PC-9 (cell line): ENCODE measurements around the gene TRMT2A. TPM values are rescaled to one million over a fixed set of nuclear protein-coding genes. Genes with fewer than 3 reads are reported as not detected.

Source experiments
- BruUV-seq: library from RNA; stranded (reverse); fragments of 400-500 nt; replicated peaks from 2 replicates; lab custom pipeline; 2021; lab: Mats Ljungman, UMichigan
- CTCF ChIA-PET: fragments of 300-600 bp; sonication (Branson Sonifier 250); formaldehyde crosslinking; loops from one replicate; lab custom pipeline; 2022; ENCODE audit warnings: antibody characterized with exemption; lab: Charles Lee
- POLR2A ChIA-PET: fragments of 300-600 bp; sonication (Branson Sonifier 250); formaldehyde crosslinking; loops from one replicate; lab custom pipeline; 2022; ENCODE audit warnings: antibody characterized with exemption; ENCODE audit not compliant: unreplicated experiment; lab: Charles Lee
- DNase-seq, 2 experiments: peaks; one replicate each; pipeline versions ENCODE4 v3.0.0 to v3.0.0-alpha.2; 2015 to 2022; ENCODE audit warnings: mixed read lengths in 1 of 2
- H2AFZ ChIP-seq: fragments of 200-600 bp; sonication (generic); 2 replicates; pipeline ENCODE4 v1.8.1; 2017; ENCODE audit warnings: antibody characterized with exemption
- H3F3A ChIP-seq: fragments of 200-600 bp; sonication (generic); 2 replicates; pipeline ENCODE4 v1.8.1; 2017; ENCODE audit warnings: antibody characterized with exemption, mild to moderate bottlenecking, low read depth; ENCODE audit not compliant: insufficient read depth
- H3K27ac ChIP-seq: fragments of 200-600 bp; sonication (generic); 2 replicates; pipeline ENCODE4 v1.6.1; 2016; ENCODE audit warnings: mixed run types
- H3K27me3 ChIP-seq: fragments of 200-600 bp; sonication (generic); 2 replicates; pipeline ENCODE4 v1.6.1; 2016; ENCODE audit warnings: low read depth, mixed run types; ENCODE audit not compliant: insufficient read depth
- H3K36me3 ChIP-seq: fragments of 200-600 bp; sonication (generic); 2 replicates; pipeline ENCODE4 v1.6.1; 2016; ENCODE audit warnings: low read depth, mixed run types
- H3K4me1 ChIP-seq: fragments of 200-600 bp; sonication (generic); replicated peaks from 2 replicates; pipeline ENCODE4 v1.6.1; 2016; ENCODE audit warnings: mixed run types; ENCODE audit not compliant: insufficient read depth
- H3K4me2 ChIP-seq: fragments of 200-600 bp; sonication (generic); 2 replicates; pipeline ENCODE4 v1.6.1; 2017; ENCODE audit warnings: mixed run types
- H3K4me3 ChIP-seq: fragments of 200-600 bp; sonication (generic); 2 replicates; pipeline ENCODE4 v1.6.1; 2016; ENCODE audit warnings: mixed run types
- H3K79me2 ChIP-seq: fragments of 200-600 bp; sonication (generic); 2 replicates; pipeline ENCODE4 v1.6.1; 2017; ENCODE audit warnings: low read depth, mixed run types
- H3K9me2 ChIP-seq: fragments of 200-600 bp; sonication (generic); 2 replicates; pipeline ENCODE4 v1.8.1; 2017; ENCODE audit warnings: mild to moderate bottlenecking; ENCODE audit not compliant: insufficient read depth
- H3K9me3 ChIP-seq: fragments of 200-600 bp; sonication (generic); 2 replicates; pipeline ENCODE4 v1.8.1; 2016; ENCODE audit warnings: low read depth; ENCODE audit not compliant: insufficient read depth
- H4K20me1 ChIP-seq: fragments of 200-600 bp; sonication (generic); 2 replicates; pipeline ENCODE4 v1.8.1; 2017; ENCODE audit not compliant: insufficient read depth
- EZH2 ChIP-seq: fragments of 200-600 bp; sonication (generic); IDR thresholded peaks from 2 replicates; pipeline ENCODE4 v1.8.0; 2017; ENCODE audit warnings: antibody characterized with exemption, low read depth
- intact Hi-C: fragments of 100-400 bp; cut with micrococcal nuclease; formaldehyde crosslinking; loops from one replicate; pipeline ENCODE4 v1.10.0; 2022; ENCODE audit not compliant: unreplicated experiment
- total RNA-seq: library from RNA; stranded (reverse); gene quantifications from 2 replicates; pipeline ENCODE4 v1.2.3, GENCODE V29; 2021
- TF ChIP-seq, protein P1 (sequence below): fragments of 200-600 bp; sonication (generic); conservative IDR thresholded peaks from 2 replicates; pipeline ENCODE4 v1.6.1; 2017; ENCODE audit warnings: mixed run types, antibody characterized with exemption, mild to moderate bottlenecking, moderate library complexity

The TRMT2A gene
- total RNA-seq, 1 experiment from 2014 or later = 31.5 TPM

DNA sequence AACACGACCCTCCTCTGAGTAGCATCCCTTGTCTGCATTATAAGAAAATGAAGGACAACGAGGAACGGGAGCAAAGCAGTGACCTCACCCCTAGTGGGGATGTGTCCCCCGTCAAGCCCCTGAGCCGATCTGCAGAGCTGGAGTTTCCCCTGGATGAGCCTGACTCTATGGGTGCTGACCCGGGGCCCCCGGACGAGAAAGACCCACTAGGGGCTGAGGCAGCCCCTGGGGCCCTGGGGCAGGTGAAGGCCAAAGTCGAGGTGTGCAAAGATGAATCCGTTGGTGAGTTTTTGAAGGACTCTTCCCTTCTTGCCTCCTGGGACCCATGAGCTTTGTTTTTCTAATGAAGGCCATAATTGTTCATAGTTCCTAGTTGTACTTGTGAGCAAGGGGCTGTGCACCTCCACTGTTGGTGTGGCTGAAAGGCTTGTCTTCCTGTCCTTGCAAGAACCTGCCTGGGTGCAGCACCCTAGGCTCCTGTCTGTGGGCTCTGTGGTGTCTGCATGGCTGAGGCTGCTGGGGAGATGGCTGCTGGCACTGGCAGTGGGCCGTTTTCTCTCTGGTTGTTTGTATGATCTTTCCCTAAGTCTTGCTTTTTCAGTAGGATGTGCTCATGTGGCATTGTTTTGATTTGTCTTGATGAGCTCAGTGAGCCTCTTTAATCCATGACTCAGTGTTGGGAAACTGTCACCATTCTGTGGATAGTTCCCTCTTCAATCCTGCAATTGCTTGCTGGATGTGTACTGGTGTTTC lies 26.9 kb downstream of the TRMT2A start:
- no peaks in the 10 kb centered on the region for H3K4me1 ChIP-seq
- no peaks in the 10 kb centered on the region for H3K9me3 ChIP-seq
- peaks cover 11% of the 10 kb centered on the region for H3K79me2 ChIP-seq
- intact Hi-C loops = no loop called here
- H2AFZ ChIP-seq = no peak overlapping the region
- no peak for DNase-seq
- CTCF ChIA-PET = no interaction called here
- no TSS peak for BruUV-seq
- H3K36me3 ChIP-seq = no peaks in the 10 kb centered on the region
- H3K27me3 ChIP-seq = no peaks in the 10 kb centered on the region
- H3K4me2 ChIP-seq = no peak overlapping the region
- no peaks in the 10 kb centered on the region for H3F3A ChIP-seq
- no peak overlapping the region for H3K27ac ChIP-seq
- H3K4me3 ChIP-seq = no peak overlapping the region
- H3K9me2 ChIP-seq = no peaks in the 10 kb centered on the region
- POLR2A ChIA-PET = no interaction called here
- peaks cover 8% of the 10 kb centered on the region; the same call in 1 of the 2 replicates for H4K20me1 ChIP-seq
- TF ChIP-seq, protein P1, sequence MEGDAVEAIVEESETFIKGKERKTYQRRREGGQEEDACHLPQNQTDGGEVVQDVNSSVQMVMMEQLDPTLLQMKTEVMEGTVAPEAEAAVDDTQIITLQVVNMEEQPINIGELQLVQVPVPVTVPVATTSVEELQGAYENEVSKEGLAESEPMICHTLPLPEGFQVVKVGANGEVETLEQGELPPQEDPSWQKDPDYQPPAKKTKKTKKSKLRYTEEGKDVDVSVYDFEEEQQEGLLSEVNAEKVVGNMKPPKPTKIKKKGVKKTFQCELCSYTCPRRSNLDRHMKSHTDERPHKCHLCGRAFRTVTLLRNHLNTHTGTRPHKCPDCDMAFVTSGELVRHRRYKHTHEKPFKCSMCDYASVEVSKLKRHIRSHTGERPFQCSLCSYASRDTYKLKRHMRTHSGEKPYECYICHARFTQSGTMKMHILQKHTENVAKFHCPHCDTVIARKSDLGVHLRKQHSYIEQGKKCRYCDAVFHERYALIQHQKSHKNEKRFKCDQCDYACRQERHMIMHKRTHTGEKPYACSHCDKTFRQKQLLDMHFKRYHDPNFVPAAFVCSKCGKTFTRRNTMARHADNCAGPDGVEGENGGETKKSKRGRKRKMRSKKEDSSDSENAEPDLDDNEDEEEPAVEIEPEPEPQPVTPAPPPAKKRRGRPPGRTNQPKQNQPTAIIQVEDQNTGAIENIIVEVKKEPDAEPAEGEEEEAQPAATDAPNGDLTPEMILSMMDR = no peak
- TF ChIP-seq EZH2 = no peak

DNA sequence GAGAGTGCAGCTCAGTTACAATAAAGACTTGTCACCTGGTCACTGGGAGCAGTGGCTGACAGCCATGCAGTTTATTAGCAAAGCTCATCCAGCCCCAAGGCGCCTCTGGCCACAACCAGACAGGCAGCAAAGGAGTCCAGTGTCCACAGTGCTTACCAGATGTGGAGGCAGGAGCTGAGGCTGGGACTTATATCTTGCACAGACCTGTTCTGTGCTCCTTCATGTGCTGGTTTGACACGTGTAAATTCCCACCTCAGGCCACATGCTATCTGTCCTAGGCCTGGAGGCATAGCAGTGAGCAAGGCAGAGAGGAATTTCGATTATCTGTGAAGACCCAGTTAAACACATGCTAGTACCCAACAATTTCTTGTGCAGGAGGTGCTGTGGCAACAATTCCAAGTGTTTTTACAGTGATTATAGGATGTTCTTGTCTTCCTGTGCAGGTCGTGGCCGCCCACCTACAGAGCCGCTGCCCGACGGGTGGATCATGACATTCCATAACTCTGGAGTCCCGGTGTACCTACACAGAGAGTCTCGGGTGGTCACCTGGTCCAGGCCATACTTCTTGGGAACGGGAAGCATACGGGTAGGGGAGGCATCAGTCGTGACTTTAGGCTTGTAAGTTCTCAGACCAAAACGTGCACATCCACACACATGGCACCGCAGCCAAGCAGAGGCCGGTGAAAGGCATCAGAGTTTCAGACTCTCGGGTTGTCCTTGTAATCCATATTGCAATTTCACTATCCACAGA lies 27.6 kb downstream of the TRMT2A start:
- H3K9me3 ChIP-seq = no peaks in the 10 kb centered on the region
- no peak for DNase-seq
- intact Hi-C loops = no loop called here
- ChIA-PET CTCF (no interaction called here), POLR2A (no interaction called here)
- H3K36me3 ChIP-seq = no peaks in the 10 kb centered on the region
- H3K9me2 ChIP-seq = no peaks in the 10 kb centered on the region
- no peaks in the 10 kb centered on the region for H3F3A ChIP-seq
- no peak overlapping the region for H2AFZ ChIP-seq
- peaks cover 18% of the 10 kb centered on the region for H3K79me2 ChIP-seq
- no peaks in the 10 kb centered on the region for H3K4me1 ChIP-seq
- no peak overlapping the region for H3K27ac ChIP-seq
- H3K27me3 ChIP-seq = no peaks in the 10 kb centered on the region
- BruUV-seq = no TSS peak
- no peak for TF ChIP-seq EZH2
- TF ChIP-seq, protein P1 = no peak
- peaks cover 15% of the 10 kb centered on the region for H4K20me1 ChIP-seq
- no peak overlapping the region for H3K4me2 ChIP-seq
- no peak overlapping the region for H3K4me3 ChIP-seq

DNA sequence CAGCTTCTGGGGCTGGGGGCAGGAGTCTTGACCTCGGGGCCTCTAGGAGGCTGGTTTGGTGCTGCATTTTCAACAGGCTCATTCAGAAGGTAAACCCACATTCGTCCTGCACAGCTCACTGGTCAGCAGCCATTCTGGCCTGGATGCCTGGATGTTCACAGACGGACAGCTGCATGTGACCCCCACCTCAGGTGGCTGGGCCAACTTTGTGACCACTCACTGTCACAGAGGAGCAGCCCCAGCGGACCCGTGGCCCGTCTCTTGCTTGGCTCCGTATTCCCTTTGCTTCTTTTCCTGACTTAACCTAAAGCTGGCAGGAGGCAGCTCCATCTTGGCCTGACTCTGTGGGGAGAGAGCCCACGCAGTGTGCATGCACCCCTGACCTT lies 28.8 kb downstream of the TRMT2A start:
- no peak overlapping the region for H3K27ac ChIP-seq
- POLR2A ChIA-PET = no interaction called here
- BruUV-seq = no TSS peak
- CTCF ChIA-PET = no interaction called here
- H3K36me3 ChIP-seq = no peaks in the 10 kb centered on the region
- no peaks in the 10 kb centered on the region for H3K27me3 ChIP-seq
- no peak overlapping the region for H3K4me2 ChIP-seq
- H2AFZ ChIP-seq = no peak overlapping the region
- no peak for TF ChIP-seq EZH2
- TF ChIP-seq, protein P1 = no peak
- H4K20me1 ChIP-seq = peaks cover 21% of the 10 kb centered on the region
- no peak for DNase-seq
- intact Hi-C loops = no loop called here
- H3F3A ChIP-seq = no peaks in the 10 kb centered on the region
- H3K4me1 ChIP-seq = no peaks in the 10 kb centered on the region
- H3K9me2 ChIP-seq = no peaks in the 10 kb centered on the region
- H3K79me2 ChIP-seq = peaks cover 30% of the 10 kb centered on the region
- no peak overlapping the region for H3K4me3 ChIP-seq
- H3K9me3 ChIP-seq = no peaks in the 10 kb centered on the region
